GM12872 (cell line): ENCODE measurements around the gene PMEPA1.

ENCODE experiments used
- CTCF ChIP-seq: IDR thresholded peaks from 3 replicates; pipeline ENCODE4 v1.5.1; 2011; ENCODE audit warnings: low read depth, mild to moderate bottlenecking, low read length, moderate library complexity; ENCODE audit not compliant: insufficient read depth

PMEPA1 gene

GRCh38 chr20:57650756-57651483 is 58.9 kb downstream of the PMEPA1 start:
- TF ChIP-seq CTCF = no peak

GRCh38 chr20:57650266-57650665 is 59.5 kb downstream of the PMEPA1 start:
- no peak for TF ChIP-seq CTCF

- no peak for TF ChIP-seq CTCF
Observed at GRCh38 chr20:57649617-57650015, 60.2 kb downstream of the PMEPA1 start.

GRCh38 chr20:57648878-57649616 is 60.8 kb downstream of the PMEPA1 start:
- TF ChIP-seq CTCF = no peak

GRCh38 chr20:57647933-57648785 is 61.7 kb downstream of the PMEPA1 start:
- no peak for TF ChIP-seq CTCF

- no peak for TF ChIP-seq CTCF
Observed at GRCh38 chr20:57647006-57647932, 62.5 kb downstream of the PMEPA1 start.
